HG02588 (cell line): Measurements from ENCODE around the gene C6orf132.
"Not testable (repeated sequence)": the region's sequence is repeated elsewhere in the genome, so short reads cannot be mapped to it uniquely, and the experiment has no call there.

Source experiments
- ATAC-seq: cut with Tn5 transposase; IDR thresholded peaks from one replicate; pipeline ENCODE4 v1.9.1; 2021; ENCODE audit warnings: mild to moderate bottlenecking, moderate library complexity; ENCODE audit not compliant: unreplicated experiment

Gene C6orf132

DNA sequence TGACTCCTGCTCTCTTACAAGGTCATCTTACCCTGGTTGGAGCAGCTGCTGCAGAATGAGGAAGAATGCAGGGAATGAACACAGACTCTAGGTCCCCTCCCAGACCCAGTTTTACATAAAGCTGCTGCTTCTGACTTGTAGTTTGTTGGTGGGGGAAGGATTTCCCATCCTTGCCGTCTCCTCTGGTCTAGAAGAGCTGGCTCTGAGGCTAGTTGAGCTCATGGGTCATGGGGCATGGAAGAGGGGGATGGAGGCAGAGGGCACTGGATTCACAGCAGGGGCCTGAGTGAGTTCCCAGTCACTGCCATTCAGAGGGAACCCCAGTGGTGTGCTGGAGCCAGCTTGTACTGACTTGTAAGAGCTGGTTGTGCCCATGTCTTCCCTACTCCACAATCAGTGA, 21.6 kb upstream of the C6orf132 start:
- ATAC-seq = no peak

DNA sequence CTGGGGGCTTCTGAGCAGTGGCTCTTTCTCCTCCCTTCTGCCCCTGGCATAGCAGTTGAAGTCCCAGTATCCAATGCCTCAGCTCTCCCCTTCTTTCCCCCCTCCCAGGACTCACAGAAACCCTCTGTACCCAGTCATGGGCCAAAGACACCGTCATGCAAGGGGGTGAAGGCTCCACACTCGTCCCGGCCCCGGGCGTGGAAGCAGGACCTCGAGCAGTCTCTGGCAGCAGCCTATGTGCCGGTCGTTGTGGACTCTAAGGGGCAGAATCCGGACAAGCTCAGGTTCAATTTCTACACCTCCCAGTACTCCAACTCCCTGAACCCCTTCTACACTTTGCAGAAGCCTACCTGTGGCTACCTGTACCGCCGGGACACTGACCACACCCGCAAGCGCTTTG, 20.4 kb upstream of the C6orf132 start:
- no peak for ATAC-seq

DNA sequence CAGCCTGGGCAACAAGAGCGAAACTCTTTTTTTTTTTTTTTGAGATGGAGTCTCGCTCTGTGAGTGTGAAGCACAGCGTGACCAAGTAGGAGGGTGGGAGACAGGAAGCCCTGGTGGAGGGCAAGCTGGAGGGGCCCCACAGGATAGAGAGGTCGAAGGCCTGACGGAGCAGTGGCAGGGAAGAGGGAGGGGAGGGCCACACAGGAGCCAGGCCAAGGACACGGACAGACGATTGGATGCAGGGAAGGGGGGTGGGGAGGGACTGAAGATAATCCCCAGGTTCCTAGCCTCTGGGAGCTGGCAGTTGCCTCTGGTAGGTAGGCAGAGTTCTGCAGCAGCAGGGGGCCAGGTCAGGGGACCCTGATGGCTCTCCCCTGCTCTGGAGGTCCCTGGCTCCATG, 20.0 kb upstream of the C6orf132 start:
- ATAC-seq = no peak

DNA sequence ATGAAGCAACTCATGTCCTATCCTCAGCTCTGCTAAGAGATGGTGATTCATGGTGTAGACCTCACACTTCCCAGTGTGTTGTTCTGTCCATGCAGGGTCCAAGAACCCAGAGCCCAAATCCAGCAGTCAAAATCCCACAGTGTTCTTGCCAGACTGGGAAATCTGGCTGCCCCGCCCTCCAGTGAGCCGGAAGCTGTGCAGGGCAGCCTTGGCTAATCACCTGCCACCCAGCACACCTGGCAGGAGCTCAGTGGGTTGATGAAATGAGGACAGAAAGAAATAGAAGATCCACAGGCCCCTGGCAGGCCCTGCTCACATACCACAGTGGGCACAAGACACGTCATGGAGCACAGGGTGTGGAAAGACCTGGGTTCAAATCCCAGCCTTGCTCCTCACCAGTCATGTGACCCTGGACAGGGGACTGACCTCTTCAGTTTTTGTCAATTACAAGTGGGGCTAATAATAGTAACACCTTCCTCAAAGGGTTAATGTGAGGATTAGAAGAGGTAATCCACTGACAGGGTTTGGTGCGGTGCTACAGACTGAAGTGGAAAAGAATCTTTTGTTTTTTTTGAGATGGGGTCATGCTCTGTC, 17.1 kb upstream of the C6orf132 start:
- no peak for ATAC-seq

DNA sequence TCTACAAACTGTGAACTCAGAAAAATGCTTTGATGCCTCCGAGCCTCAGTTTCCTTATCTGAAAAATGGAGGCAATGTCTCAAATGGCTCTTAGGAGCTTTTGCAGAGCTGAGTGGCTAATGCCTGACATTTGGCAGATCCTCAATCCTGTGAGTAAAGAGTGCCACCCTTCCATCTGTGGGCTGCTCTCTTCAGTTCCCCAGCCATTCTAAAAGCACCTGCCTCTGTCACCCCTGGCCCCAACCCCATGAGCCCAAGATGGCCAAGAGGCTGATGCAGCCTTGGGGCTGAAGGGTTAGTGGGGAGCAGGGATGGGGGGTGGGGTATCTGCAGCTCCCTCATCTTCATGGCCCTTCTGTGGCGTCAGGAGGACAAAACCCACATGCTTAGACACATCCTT, 16.2 kb upstream of the C6orf132 start:
- no peak for ATAC-seq

DNA sequence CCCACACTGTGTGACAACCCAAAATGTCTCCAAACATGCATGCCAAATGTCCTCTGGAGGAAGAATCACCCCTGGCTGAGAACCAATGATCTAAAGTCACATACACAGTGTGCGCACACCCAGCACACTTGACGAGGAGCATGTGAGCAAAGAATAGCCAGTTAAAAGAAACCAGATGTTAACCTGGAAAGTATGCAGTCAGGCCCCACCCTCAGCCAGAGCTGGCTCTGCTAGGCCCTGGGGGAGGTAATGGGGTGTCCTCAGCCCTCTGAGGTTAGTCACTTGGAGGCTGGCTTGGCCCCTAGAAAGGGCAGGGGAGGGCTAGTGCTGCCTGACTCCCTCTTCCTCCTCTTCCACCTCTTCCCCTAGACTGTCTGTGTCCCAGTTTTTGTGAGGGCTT, 15.6 kb upstream of the C6orf132 start:
- no peak for ATAC-seq

DNA sequence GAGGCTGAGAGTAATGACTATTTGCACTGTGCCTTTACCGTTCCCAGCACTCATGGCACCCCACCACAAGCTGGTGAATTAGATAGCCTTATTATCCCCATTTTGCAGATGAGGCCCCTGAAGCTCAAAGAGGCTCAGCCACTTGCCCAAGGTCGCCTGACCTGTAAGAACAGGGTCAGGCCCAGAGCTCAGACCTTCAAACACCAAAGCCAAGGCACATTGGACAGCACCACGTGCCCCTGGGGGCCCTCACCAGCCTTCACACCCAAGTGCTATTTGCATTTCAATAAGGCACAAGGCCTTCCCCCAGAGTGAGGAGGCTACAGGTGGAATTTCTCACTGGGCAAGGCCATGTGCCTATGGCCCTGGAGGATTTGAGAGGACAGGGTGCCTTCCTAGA, 14.2 kb upstream of the C6orf132 start:
- no peak for ATAC-seq

DNA sequence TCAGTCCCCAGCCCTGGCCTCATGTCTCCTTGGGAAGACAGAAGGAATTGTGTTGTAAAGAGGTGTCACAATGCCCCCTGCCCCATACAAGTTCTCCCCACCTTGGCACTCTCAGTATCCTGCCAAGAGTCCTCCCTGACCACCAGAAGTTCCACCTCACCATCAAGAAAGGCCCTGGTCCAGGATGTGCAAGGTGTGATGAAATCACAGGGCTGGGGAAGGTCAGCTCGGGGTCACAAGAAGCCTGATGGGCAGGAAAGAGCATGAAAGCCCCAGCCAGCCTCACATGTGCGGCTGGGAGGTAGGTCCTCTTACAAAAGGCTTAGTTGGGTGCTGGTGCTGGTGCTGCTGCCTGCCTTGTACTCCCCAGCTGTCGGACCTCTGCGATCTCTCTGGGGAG, 12.9 kb upstream of the C6orf132 start:
- no peak for ATAC-seq

DNA sequence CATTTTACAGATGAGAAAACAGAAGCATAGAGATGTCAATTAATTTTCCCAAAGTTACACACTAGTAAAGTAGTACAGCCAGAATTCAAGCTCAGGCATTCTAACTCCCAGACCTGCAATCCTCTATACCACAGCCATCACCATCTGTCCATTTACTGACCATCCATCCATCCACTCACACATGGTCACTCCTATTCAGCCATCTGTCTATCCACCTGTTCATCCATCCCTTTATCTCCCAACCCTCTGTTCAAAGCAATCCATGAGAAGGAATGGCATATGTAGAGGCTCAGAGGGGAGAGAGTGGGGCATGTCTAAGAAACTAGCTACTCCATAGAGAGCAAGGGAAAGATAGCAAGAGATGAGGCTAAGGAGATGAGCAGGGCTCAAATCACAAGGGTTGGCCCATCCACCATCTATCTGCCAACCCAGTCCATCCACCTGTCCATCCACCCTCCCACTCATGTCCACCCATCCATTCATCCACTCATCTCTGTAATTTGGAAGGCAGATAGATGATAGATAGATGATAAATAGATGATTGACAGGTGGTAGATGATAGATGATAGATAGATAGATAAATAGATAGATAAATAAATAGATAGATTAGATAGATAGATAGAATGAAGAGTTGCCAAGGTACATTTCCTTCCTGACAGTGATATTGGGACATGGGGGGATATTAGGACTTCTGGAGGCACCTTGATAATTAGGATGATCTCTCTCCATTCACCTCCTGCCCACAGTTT, 12.2 kb upstream of the C6orf132 start:
- no peak for ATAC-seq

DNA sequence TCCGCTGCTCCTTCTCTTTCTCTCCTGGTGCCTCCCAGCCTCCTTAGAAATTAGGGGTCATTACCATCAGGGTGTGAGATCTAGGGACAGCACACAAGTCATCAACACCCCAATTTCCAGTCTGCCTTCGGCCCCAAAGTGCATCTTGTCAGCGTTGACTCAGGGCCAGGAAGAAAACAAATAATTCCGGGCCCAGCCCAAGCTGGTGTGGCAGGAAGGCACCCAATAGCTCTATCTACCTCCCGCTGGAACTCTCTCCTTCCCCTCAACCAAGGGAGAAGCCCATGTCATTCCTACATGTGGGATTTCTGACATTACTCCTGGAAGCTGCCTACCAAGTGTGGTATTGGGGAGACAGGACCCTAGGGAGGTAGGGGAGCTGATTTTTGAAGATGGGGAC, 11.5 kb upstream of the C6orf132 start:
- ATAC-seq = no peak

DNA sequence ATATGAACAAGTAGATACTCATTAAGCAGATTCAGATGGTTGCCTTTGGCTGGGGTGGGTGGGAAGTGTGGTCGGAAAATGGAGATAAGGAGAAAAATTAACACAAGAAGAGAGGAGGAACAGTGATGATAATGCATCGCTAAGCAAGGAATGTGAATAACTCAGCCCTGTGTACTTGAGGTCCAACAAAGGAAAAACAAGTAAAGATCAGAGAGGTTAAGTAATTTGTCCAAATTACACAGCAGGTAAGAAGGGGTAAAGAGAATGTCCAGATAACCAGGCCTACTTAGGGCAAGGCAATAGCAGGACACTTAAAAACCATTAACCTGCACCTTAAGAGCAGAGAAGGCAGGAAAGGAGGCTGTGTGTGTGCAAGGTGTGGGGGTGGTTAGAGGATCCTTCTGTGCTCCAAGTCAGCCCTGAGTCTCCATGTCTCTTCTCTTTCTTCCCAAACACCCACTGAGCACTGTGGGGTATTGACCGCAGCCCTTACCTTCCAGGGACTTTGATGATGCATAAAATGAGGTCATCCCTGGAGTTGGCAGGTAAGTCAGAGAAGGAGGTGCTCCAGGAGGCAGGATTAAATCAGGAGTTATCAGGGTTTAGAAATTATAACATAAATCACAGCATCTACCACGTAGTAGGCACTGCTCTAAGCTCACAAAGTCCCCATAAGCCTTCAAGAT, 10.3 kb upstream of the C6orf132 start:
- not testable (repeated sequence) for ATAC-seq

DNA sequence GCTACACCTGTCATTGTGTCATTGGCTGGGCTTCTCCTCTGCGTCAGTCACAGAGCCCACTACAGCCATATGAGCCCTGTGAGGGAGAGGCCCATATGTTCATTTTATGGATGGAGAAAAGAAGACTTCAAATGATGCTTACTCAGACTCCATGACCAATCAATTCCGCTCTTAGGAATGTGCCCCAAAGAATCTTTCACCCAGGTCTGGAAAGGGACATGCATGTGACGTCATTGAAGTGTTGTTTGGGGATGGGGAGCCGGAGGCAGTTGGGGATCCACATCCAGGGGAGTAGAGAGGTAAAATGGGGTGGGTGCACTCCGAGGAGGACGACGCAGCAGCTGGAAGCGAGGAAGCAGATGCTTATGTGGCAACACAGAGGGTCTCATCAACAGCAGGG, 9.6 kb upstream of the C6orf132 start:
- no peak for ATAC-seq

DNA sequence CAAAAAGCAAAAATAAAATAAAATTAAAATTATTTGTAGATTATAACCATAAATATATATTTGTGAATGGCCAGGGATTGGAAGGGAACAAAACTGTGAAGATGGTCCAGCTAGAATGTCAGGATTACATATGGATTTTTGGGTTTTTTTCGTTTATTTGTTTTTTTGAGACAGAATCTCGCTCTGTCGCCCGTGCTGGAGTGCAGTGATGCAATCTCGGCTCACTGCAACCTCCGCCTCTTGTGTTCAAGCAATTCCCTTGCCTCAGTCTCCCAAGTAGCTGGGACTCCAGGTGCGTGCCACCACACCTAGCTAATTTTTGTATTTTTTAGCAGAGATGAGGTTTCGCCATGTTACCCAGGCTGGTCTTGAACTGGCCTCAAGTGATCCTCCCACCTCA, 7.8 kb upstream of the C6orf132 start:
- ATAC-seq = no peak

DNA sequence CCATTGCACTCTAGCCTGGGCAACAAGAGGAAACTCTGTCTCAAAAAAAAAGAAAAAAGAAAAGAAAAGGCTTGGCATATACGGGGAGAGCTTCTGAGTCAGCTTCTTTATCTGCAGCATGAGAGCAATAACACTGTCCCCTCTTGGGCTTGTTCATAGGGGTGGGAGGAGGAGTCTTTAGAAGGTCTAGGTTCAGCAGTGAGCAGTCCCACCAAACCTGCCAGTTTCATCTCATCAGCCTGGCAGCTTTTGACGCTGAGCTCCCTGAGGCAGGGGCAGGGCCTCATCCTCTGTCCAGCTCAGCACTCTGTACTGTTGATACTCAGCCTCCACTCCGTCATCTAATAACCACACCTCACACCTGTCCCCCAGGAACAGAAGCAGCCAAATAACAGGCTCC, 5.6 kb upstream of the C6orf132 start:
- ATAC-seq = no peak

DNA sequence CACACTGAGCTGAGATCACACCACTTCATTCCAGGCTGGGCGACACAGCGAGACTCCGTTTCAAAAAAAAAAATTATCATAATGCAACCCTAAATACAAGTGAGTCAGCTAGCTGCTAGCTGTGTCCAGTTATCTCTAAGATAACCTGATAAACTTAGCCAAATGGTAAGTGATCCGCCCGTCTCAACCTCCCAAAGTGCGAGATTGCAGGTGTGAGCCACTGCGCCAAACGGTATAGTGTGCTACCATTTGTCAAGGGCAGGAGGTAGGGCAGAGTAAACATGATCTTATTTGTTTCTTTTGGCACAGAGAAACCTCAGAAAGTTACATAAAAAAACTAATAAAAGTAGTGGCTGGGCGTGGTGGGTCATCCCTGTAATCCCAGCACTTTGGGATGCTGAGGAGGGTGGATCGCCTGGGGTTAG, 4.7 kb upstream of the C6orf132 start:
- ATAC-seq = no peak

DNA sequence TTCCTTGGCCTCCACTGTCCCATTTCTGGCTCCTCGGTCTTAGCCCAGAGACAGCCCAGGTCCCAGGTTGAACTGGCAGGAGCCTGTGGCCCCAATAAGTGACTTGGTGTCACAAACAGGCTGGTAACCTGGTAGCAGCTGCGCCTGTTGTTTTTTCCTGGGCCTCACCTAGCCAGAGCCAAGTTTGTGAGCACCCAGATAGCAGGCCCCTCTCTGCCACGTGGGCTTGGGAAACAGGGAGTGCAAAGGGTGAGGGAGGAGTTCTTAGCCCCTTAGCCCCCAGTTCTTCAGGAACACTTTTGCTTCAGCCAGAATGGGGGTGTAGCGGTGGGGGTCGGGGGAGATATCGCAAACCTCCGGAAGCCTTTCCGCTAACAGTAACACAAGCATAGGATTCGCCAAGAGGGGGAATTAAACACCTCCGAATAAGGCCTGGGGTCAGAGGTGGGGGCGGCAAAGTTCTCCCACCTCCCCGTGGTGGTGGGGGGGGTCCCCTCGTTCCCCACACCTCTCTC, 760 bp downstream of the C6orf132 start:
- no peak for ATAC-seq

DNA sequence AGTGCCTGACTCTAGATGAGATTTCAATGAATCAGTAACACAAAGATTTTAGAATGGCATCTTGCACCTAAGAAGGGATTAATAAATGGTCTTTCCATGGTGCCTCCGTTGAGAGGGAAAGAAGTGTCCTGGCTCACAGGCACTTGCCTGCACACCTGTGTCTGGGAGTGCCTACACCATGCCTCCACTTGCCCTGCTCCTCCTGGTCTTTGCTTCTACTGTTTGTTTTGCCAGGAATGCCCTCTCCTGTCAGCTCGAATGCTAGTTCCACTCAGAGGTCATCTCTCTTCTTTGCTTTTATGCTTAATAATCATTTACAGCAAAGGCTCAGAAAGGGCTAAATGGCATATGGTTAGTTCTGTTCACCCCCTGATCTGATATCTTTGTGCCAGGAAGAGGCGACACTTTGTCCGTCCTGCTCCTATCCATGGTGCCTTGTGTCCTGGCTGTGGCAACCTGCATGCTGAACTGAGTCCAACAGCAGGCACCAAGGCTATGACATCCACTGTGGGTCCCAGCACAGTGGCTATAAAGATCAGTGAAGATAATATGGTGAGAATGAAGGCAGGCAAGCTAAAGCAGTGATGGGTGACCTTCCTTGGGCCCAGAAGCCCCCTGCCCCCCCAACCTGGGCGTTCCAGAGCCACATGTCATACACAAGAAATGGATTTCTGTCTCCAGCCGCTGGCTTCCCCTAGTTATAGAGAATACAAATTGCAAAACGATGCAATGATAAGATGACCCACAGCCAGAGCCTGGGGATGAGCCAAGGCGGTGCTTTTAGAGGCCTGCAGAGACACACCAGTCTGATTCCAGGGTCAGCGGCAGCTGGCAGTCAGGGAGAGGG, 1.4 kb downstream of the C6orf132 start:
- no peak for ATAC-seq

DNA sequence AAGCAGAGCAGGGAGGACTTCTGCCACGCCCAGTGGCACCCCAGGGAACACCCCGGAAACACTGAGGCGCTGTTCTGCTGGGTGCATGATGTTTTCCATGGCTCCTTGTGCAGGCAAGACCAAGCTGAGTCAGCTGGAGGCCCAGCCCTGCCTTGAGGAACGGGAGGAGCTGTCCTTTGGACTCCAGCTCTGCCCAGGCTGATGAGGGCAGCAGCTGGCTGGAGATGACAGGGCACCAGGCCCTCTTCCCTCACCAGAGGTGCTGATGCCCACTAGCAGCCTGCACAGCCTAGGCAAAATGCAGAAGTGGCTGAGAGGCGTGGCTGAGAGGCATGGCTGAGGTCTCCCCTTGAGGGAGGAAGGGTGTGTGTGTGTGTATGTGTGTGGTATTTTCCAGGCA, 2.4 kb downstream of the C6orf132 start:
- no peak for ATAC-seq

DNA sequence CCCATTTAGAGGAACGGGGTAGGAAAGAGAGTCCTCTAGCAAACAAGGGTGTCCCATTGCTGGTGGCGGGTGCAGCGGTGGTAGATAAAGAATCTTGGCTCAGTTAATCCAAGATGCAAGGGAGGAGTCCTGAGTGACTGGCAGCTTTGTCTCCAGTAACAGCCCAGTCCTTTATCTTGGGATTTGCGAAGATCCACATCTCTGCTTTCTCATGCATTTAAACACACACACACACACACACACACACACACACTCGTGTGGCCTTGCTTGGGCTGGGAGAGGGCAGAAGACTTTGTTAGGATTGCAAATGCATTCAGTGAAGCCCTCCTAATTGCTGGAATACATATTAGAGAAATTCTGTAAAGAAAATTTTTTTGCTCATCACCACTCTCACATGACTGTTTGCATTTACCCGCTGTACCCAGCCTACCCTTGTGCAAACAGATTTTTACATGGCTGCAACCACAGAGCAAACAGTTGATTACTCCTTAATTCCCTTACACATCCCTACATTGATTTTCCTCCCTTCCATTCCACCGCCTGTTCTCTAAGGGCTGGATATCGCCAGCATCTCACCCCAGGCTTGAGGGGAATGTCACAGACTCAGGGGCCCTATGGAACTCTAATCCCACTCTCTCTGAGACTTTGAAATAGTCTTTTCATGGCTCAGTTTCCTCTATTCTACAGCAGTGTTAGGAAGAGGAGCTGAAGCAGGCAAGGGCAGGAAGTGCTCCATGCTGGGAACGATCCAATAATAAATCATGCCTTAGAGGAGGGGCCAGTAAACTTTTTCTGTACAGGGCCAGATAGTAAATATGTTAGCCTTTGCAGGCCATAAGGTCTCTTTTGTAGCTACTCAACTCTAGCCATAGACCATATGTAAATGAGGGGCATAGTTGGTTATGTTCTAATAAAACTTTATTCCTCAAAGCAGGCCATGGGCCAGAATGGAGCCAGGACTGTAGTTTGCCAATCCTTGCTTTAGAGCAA, 3.5 kb downstream of the C6orf132 start:
- no peak for ATAC-seq

DNA sequence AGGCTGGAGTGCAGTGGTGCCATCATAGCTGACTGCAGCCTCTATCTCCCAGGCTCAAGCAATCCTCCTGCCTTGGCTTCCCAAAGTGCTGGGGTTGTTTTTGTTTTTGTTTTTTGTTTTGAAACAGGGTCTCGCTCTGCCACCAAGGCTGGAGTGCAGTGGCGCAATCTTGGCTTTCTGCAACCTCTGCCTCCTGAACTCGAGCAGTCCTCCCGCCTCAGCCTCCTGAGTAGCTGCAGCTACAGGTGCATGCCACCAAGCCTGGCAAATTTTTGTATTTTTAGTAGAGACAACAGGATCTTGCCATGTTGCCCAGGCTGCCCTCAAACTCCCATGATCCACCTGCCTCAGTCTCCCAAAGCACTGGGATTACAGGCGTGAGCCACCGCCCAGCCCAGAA, 4.2 kb downstream of the C6orf132 start:
- no peak for ATAC-seq
